Measurements from ENCODE around the gene IGDCC3.

- TF ChIP-seq MAX (IDR thresholded peaks at IDR 0.05; ENCODE audit: low read depth, low read length) (no peak), CTCF (IDR thresholded peaks at IDR 0.05; ENCODE audit: low read depth, low read length) (no peak), POLR2A (IDR thresholded peaks at IDR 0.05; ENCODE audit: extremely low read depth, insufficient read length) (no peak), MYC (IDR thresholded peaks at IDR 0.05; ENCODE audit: low read depth, low read length) (no peak)
Observed at GRCh38 chr15:65292938-65293518, 84.8 kb downstream of the IGDCC3 start.

Measured in NB4 (cell line).